Spinal cord (tissue), 10 donors: ENCODE results near the gene PRICKLE2. TPM values are rescaled to one million over a fixed set of nuclear protein-coding genes. Genes with fewer than 3 reads are reported as not detected.
"Not testable (repeated sequence)": the region's sequence is repeated elsewhere in the genome, so short reads cannot be mapped to it uniquely, and the experiment has no call there.

Experiments
- DNase-seq, 6 donors: peaks; one replicate each; pipeline versions ENCODE4 v3.0.0 to v3.0.0-alpha.2; 2013 to 2015; ENCODE audit warnings: low spot score in 6 of 6, low read depth in 4 of 6
- H3K27ac ChIP-seq: one replicate; pipeline ENCODE4 v1.5.1; 2013; ENCODE audit warnings: low read depth, low read length, control low read depth
- H3K27me3 ChIP-seq: one replicate; pipeline ENCODE4 v1.6.1; 2013; ENCODE audit warnings: low read length; ENCODE audit not compliant: control insufficient read depth, insufficient read depth
- H3K36me3 ChIP-seq: one replicate; pipeline ENCODE4 v1.6.1; 2013; ENCODE audit warnings: low read length; ENCODE audit not compliant: control insufficient read depth, insufficient read depth
- H3K4me1 ChIP-seq: one replicate; pipeline ENCODE4 v1.6.1; 2013; ENCODE audit warnings: low read length; ENCODE audit not compliant: control insufficient read depth, insufficient read depth
- H3K4me3 ChIP-seq: one replicate; pipeline ENCODE4 v1.5.1; 2013; ENCODE audit warnings: low read depth, low read length, control low read depth
- H3K9me3 ChIP-seq: one replicate; pipeline ENCODE4 v1.6.1; 2013; ENCODE audit warnings: low read length; ENCODE audit not compliant: control insufficient read depth, insufficient read depth
- WGBS: methylation state at CpG from one replicate; pipeline ENCODE4 v1.1.5; 2013; ENCODE audit warnings: missing lambda C conversion rate; ENCODE audit not compliant: insufficient coverage; 5-methylcytosine and 5-hydroxymethylcytosine counted together
- polyA plus RNA-seq, 2 donors: library from polyadenylated mRNA; unstranded; fragments of 120-200 nt; gene quantifications; one replicate each; pipeline ENCODE4 v1.2.1, GENCODE V29; 2013; ENCODE audit not compliant: insufficient read length in 2 of 2
- total RNA-seq, 2 donors: library from RNA; depleted of rRNA in 1 of 2; stranded (reverse); fragments of 120-200 nt in 1 of 2; fragments of >200 nt in 1 of 2; gene quantifications; one replicate each; pipeline versions ENCODE4 v1.2.3 to v1.2.4, GENCODE V29; 2013 to 2014
- donor health status: healthy.

The PRICKLE2 gene
- total and polyA plus RNA-seq, 4 donors, result 24.2 to 51.3 (median 27.3) TPM

DNA sequence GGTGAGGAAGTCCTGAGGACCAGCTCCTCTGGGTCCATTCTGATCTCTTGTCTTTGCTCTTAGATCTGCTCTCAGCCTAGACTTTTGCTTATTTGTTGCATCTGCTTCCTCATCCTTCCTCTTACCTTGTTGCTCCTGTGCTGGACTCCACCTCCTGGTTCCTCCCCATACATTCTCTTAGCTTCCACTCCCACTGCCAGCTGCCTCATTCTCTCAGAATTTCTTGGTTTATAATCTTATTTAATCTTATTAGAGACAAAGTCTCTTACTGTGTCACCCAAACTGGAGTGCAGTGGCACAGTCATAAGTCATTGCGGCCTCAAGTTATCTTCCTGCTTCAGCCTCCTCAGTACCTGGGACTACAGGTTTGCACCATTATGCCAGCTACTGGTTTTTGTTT, 133.8 kb downstream of the PRICKLE2 start:
- Histone ChIP-seq H3K9me3 (no peaks in the 10 kb centered on the region), H3K36me3 (no peaks in the 10 kb centered on the region), H3K4me3 (no peak overlapping the region), H3K27ac (no peak overlapping the region), H3K4me1 (no peaks in the 10 kb centered on the region), H3K27me3 (no peaks in the 10 kb centered on the region)
- DNase-seq, result no peak
- WGBS, result 100% methylated on average over 1 of the region's 1 CpG

GRCh38 chr3:64089386-64089785, 135.9 kb downstream of the PRICKLE2 start:
- not testable (repeated sequence) for H3K4me1 ChIP-seq, DNase-seq, H3K36me3 ChIP-seq, H3K4me3 ChIP-seq, H3K27me3 ChIP-seq, H3K9me3 ChIP-seq
- H3K27ac ChIP-seq, result peak overlapping the region; percentile 43
- 85% methylated on average over 2 of the region's 4 CpGs for WGBS

GRCh38 chr3:64088408-64089205, 136.7 kb downstream of the PRICKLE2 start:
- Histone ChIP-seq H3K4me1 (no peaks in the 10 kb centered on the region), H3K36me3 (no peaks in the 10 kb centered on the region), H3K9me3 (no peaks in the 10 kb centered on the region), H3K27me3 (no peaks in the 10 kb centered on the region), H3K4me3 (no peak overlapping the region), H3K27ac (no peak overlapping the region)
- WGBS, result no CpG with 5 or more reads among the region's 1 CpG
- DNase-seq, result peak in 1 of 6 donors; percentile 49

DNA sequence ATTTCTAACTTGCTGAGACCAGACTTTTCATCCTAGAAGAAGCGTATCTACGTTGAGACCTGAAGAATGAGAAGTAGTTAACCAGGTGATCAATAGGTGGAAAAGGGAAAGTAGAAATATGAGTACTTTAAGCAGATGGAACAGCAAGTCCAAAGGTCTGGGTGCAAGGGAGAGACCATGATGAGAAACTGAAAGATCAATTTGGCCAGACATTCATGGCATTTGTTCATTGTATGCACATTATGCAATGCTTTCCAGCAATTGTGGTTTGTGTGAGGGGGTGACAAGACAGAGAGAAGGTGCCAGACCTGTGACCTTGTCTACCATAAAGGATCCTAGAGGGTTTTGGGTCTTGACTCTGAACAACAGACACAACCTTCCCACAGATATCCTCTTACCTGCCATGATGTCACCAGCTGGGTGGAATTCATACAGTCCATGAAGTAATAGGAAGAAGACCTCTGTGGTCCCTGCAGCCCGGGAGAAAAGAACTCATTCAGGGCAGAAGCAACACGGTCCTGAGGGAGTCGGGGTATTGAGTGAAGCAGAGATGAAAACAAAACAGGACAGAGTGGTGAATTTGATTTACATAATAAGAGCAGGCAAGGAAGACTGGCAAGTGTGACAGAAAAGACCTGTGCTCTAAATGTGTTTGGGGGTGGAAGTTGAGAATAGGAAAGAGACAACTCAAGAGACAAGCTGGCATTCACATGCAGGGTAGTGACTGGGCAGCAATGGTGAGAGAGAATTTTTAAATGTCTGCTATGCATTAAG, 138.6 kb downstream of the PRICKLE2 start:
- H3K9me3 ChIP-seq, result no peaks in the 10 kb centered on the region
- no peak overlapping the region for H3K27ac ChIP-seq
- H3K27me3 ChIP-seq, result no peaks in the 10 kb centered on the region
- WGBS, result 43% methylated on average over 5 of the region's 5 CpGs
- no peak overlapping the region for H3K4me3 ChIP-seq
- peaks cover 6% of the 10 kb centered on the region for H3K4me1 ChIP-seq
- H3K36me3 ChIP-seq, result no peaks in the 10 kb centered on the region
- no peak for DNase-seq

DNA sequence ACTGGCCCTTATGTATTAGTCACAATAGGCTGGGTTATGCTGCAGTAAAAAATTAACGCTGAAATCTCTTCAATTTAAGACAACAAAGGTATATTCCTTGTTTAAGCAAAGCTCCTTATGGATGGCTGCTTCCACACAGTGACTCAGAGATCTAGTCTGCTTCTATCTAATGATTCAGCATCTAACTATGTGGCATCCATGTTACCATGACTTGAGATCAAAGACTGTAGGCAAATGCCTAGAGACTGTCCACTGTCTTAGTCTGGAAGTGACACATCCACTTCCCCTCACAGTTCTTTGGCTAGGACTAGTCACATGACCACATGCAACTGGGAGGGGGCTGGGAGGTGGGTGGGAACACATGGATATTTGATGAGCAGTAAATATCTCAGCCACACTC, 140.6 kb downstream of the PRICKLE2 start:
- Histone ChIP-seq H3K27me3 (no peaks in the 10 kb centered on the region), H3K4me1 (peaks cover 6% of the 10 kb centered on the region), H3K36me3 (no peaks in the 10 kb centered on the region), H3K4me3 (no peak overlapping the region), H3K9me3 (no peaks in the 10 kb centered on the region), H3K27ac (no peak overlapping the region)
- DNase-seq, result no peak
- no CpG with 5 or more reads among the region's 1 CpG for WGBS

- DNase-seq, result no peak
- no peak overlapping the region for H3K4me3 ChIP-seq
- WGBS, result 86% methylated on average over 1 of the region's 3 CpGs
- no peaks in the 10 kb centered on the region for H3K36me3 ChIP-seq
- H3K4me1 ChIP-seq, result peaks cover 6% of the 10 kb centered on the region
- H3K9me3 ChIP-seq, result no peaks in the 10 kb centered on the region
- peak overlapping the region; percentile 51 for H3K27ac ChIP-seq
- no peaks in the 10 kb centered on the region for H3K27me3 ChIP-seq
Measured at GRCh38 chr3:64083575-64083974, 141.7 kb downstream of the PRICKLE2 start.

GRCh38 chr3:64082961-64083541, 142.2 kb downstream of the PRICKLE2 start:
- H3K4me1 ChIP-seq, result peaks cover 6% of the 10 kb centered on the region
- peak in 2 of 6 donors; percentile 18 to 64 for DNase-seq
- no peaks in the 10 kb centered on the region for H3K27me3 ChIP-seq
- 57% methylated on average over 7 of the region's 7 CpGs for WGBS
- no peak overlapping the region for H3K4me3 ChIP-seq
- no peaks in the 10 kb centered on the region for H3K36me3 ChIP-seq
- H3K9me3 ChIP-seq, result no peaks in the 10 kb centered on the region
- peak overlapping the region; percentile 51 for H3K27ac ChIP-seq

GRCh38 chr3:64082411-64082810, 142.9 kb downstream of the PRICKLE2 start:
- H3K36me3 ChIP-seq, result no peaks in the 10 kb centered on the region
- H3K4me1 ChIP-seq, result peaks cover 6% of the 10 kb centered on the region
- 75% methylated on average over 2 of the region's 3 CpGs for WGBS
- DNase-seq, result no peak
- H3K27ac ChIP-seq, result peak overlapping the region; percentile 68
- no peak overlapping the region for H3K4me3 ChIP-seq
- H3K9me3 ChIP-seq, result no peaks in the 10 kb centered on the region
- no peaks in the 10 kb centered on the region for H3K27me3 ChIP-seq

DNA sequence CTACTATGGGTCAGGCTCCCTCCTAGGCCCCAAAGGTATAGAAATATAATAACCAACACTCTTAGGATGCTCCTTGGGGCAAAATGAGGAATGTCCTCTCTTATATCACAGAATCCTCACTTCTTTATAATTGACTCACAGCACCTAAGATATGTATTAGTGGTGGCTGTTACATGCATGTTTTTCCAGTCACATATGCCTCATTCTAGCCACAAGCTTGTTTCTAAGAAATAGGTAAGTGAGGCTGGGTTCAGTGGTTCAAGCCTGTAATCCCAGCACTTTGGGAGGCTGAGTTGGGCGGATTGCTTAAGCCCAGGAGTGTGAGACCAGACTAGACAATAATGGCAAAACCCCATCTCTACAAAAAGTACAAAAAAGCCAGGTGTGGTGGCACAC, 144.0 kb downstream of the PRICKLE2 start:
- WGBS, result no CpG with 5 or more reads among the region's 1 CpG
- Histone ChIP-seq H3K9me3 (no peaks in the 10 kb centered on the region), H3K27me3 (no peaks in the 10 kb centered on the region), H3K36me3 (no peaks in the 10 kb centered on the region), H3K4me1 (peaks cover 6% of the 10 kb centered on the region), H3K4me3 (no peak overlapping the region), H3K27ac (no peak overlapping the region)
- DNase-seq, result no peak
